GM18511 (cell line): Measurements from ENCODE around the gene MPZL3.
"Not testable (repeated sequence)": the region's sequence is repeated elsewhere in the genome, so short reads cannot be mapped to it uniquely, and the experiment has no call there.

Source experiments
- ATAC-seq: cut with Tn5 transposase; IDR thresholded peaks from one replicate; pipeline ENCODE4 v1.9.1; 2021; ENCODE audit warnings: mild to moderate bottlenecking, moderate library complexity; ENCODE audit not compliant: unreplicated experiment

Gene MPZL3

GRCh38 chr11:118190942-118191506, 61.1 kb downstream of the MPZL3 start:
- not testable (repeated sequence) for ATAC-seq

- ATAC-seq: no peak
These were observed 65.6 kb downstream of the MPZL3 start for GRCh38 chr11:118186346-118187107.

GRCh38 chr11:118184784-118185579, 67.2 kb downstream of the MPZL3 start:
- no peak for ATAC-seq

GRCh38 chr11:118183691-118184090, 68.5 kb downstream of the MPZL3 start:
- not testable (repeated sequence) for ATAC-seq

- no peak for ATAC-seq
These were observed 71.9 kb downstream of the MPZL3 start for GRCh38 chr11:118180300-118180703.

GRCh38 chr11:118176778-118177134, 75.4 kb downstream of the MPZL3 start:
- no peak for ATAC-seq
